Stomach (tissue), 4 donors: ENCODE results near the gene HORMAD1.

Source experiments
- POLR2A ChIP-seq, 4 donors: fragments of 450-650 bp; IDR thresholded peaks; one replicate each; pipeline ENCODE4 v1.6.1; 2016; ENCODE audit warnings: antibody characterized with exemption in 4 of 4, control low read depth in 2 of 4, mild to moderate bottlenecking in 1 of 4, moderate library complexity in 1 of 4
- TF ChIP-seq, protein P1 (sequence below), 7 experiments: fragments of 450-650 bp in 4 of 7; fragments of 200-600 bp in 3 of 7; sonication (generic) in 3 of 7; IDR thresholded peaks; one replicate each; pipeline ENCODE4 v1.5.1; 2016 to 2019; ENCODE audit warnings: antibody characterized with exemption in 7 of 7, control low read depth in 2 of 7, mild to moderate bottlenecking in 1 of 7

DNA sequence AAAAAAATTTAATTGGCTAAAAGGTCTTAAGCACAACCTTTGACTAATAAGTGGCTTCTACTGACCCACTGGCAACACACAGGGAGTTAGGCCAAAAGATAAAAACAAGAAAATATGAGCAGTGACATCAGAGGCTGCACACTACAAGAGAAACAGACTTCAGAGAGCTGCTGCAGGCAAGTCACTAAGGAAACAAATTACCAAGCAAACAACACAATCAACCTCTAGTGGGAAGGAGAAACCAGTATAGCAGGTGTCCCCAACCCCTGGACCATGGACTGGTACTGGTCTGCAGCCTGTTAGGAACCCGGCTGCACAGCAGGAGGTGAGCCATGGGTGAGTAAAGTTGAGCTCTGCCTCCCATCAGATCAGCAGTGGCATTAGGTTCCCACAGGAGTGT is 70.5 kb downstream of the HORMAD1 start:
- TF ChIP-seq, protein P1, sequence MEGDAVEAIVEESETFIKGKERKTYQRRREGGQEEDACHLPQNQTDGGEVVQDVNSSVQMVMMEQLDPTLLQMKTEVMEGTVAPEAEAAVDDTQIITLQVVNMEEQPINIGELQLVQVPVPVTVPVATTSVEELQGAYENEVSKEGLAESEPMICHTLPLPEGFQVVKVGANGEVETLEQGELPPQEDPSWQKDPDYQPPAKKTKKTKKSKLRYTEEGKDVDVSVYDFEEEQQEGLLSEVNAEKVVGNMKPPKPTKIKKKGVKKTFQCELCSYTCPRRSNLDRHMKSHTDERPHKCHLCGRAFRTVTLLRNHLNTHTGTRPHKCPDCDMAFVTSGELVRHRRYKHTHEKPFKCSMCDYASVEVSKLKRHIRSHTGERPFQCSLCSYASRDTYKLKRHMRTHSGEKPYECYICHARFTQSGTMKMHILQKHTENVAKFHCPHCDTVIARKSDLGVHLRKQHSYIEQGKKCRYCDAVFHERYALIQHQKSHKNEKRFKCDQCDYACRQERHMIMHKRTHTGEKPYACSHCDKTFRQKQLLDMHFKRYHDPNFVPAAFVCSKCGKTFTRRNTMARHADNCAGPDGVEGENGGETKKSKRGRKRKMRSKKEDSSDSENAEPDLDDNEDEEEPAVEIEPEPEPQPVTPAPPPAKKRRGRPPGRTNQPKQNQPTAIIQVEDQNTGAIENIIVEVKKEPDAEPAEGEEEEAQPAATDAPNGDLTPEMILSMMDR (IDR thresholded peaks at IDR 0.05) = no peak
- no peak for TF ChIP-seq POLR2A (IDR thresholded peaks at IDR 0.05)
